HepG2 (cell line): ENCODE results near the gene ARRDC4. TPM values are rescaled to one million over a fixed set of nuclear protein-coding genes. Genes with fewer than 3 reads are reported as not detected.

Experiments
- ASH2L ChIP-seq: fragments of 300-600, 200-600 bp; sonication (generic); IDR thresholded peaks from 2 replicates; pipeline ENCODE4 v1.7.0; 2017; ENCODE audit warnings: low read depth, mild to moderate bottlenecking, moderate library complexity, mixed read lengths, low read length; ENCODE audit not compliant: insufficient read length
- EZH2 ChIP-seq: conservative IDR thresholded peaks from 2 replicates; pipeline ENCODE4 v1.6.1; 2012; ENCODE audit warnings: mild to moderate bottlenecking, low read depth, low read length, moderate library complexity
- FOXA3 ChIP-seq: IDR thresholded peaks from 2 replicates; pipeline ENCODE4 v1.6.1; 2016; ENCODE audit warnings: missing genetic modification reagents, missing compliant biosample characterization
- ISL2 ChIP-seq: sonication (generic); formaldehyde crosslinking; IDR thresholded peaks from 2 replicates; pipeline ENCODE4 v1.5.0; 2020; ENCODE audit warnings: missing genetic modification reagents
- PHF5A ChIP-seq: IDR thresholded peaks from one replicate; pipeline ENCODE4 v1.6.1; 2018; ENCODE audit warnings: low read depth, missing genetic modification reagents; ENCODE audit not compliant: unreplicated experiment
- PRPF4 ChIP-seq: fragments of 200-400 bp; formaldehyde crosslinking; IDR thresholded peaks from 2 replicates; pipeline ENCODE4 v1.6.1; 2016; ENCODE audit warnings: low read length, low read depth; ENCODE audit not compliant: poor library complexity, severe bottlenecking
- SOX13 ChIP-seq, 3 experiments: fragments of 450-650 bp in 1 of 3; sonication (generic) in 1 of 3; formaldehyde crosslinking in 1 of 3; IDR thresholded peaks in 2 of 3; conservative IDR thresholded peaks in 1 of 3; 2 replicates each; pipeline versions ENCODE4 v1.5.0 to v1.6.1; 2016 to 2020; ENCODE audit warnings: antibody characterized with exemption in 1 of 3, mild to moderate bottlenecking in 1 of 3, missing compliant biosample characterization in 1 of 3, missing genetic modification reagents in 1 of 3, moderate library complexity in 1 of 3
- ZBTB3 ChIP-seq: sonication (generic); formaldehyde crosslinking; IDR thresholded peaks from 2 replicates; pipeline ENCODE4 v1.4.0; 2020; ENCODE audit warnings: low read depth, mild to moderate bottlenecking, moderate library complexity, missing genetic modification reagents, borderline replicate concordance
- ZFP1 ChIP-seq: IDR thresholded peaks from 2 replicates; pipeline ENCODE4 v1.6.1; 2016
- ZFP36L2 ChIP-seq: sonication (generic); formaldehyde crosslinking; IDR thresholded peaks from 2 replicates; pipeline ENCODE4 v1.4.0; 2020; ENCODE audit warnings: missing genetic modification reagents
- ZNF20 ChIP-seq: sonication (generic); formaldehyde crosslinking; IDR thresholded peaks from 2 replicates; pipeline ENCODE4 v1.4.0; 2020; ENCODE audit warnings: mild to moderate bottlenecking, moderate library complexity, missing genetic modification reagents
- ZNF629 ChIP-seq: sonication (generic); formaldehyde crosslinking; conservative IDR thresholded peaks from 2 replicates; pipeline ENCODE4 v1.5.0; 2020; ENCODE audit warnings: missing genetic modification reagents
- ZSCAN5A ChIP-seq: sonication (generic); formaldehyde crosslinking; IDR thresholded peaks from 2 replicates; pipeline ENCODE4 v1.8.0; 2022; ENCODE audit warnings: mild to moderate bottlenecking, missing genetic modification reagents, borderline replicate concordance
- polyA plus RNA-seq, 8 experiments: library from polyadenylated mRNA; depleted of rRNA in 3 of 8; stranded (reverse) in 7 of 8; unstranded in 1 of 8; fragments of >200 nt; fragmentation: Illumina TruSeq in 4 of 8; extraction: Trizol in 4 of 8; gene quantifications; 2 replicates each; pipeline versions ENCODE4 v1.2.1 to v1.2.3, GENCODE V29; 2011 to 2016; ENCODE audit warnings: low read depth in 4 of 8, missing spikeins in 1 of 8, mixed read lengths in 1 of 8; ENCODE audit not compliant: insufficient read depth in 1 of 8
- total RNA-seq, 5 experiments: library from RNA; depleted of rRNA; stranded (reverse); fragments of >200 nt; fragmentation: Illumina TruSeq; extraction: Trizol; gene quantifications; 2 replicates each; pipeline ENCODE4 v1.2.3, GENCODE V29; 2016; ENCODE audit warnings: low read depth in 1 of 5

ARRDC4 gene
- total and polyA plus RNA-seq, 2 of the 13 experiments (the other 11 are each of a cell fraction or from before 2014, with no cell fraction given), result 1.5 to 2.5 TPM

- no peak for TF ChIP-seq ASH2L
- TF ChIP-seq ISL2, result no peak
- TF ChIP-seq SOX13 (IDR thresholded peaks at IDR 0.05), result no peak
- no peak for TF ChIP-seq SOX13 (CRISPR knock-in tag; conservative IDR thresholded peaks at IDR 0.05 in 1 of 2, IDR thresholded peaks at IDR 0.05 in 1 of 2)
- no peak for TF ChIP-seq PRPF4
- no peak for TF ChIP-seq ZNF20 (CRISPR knock-in tag)
- TF ChIP-seq ZSCAN5A (CRISPR knock-in tag), result no peak
- no peak for TF ChIP-seq ZNF629 (CRISPR knock-in tag)
- TF ChIP-seq PHF5A (CRISPR knock-in tag), result no peak
- no peak for TF ChIP-seq ZBTB3 (CRISPR knock-in tag)
- no peak for TF ChIP-seq EZH2
- no peak for TF ChIP-seq FOXA3 (CRISPR knock-in tag)
- no peak for TF ChIP-seq ZFP1 (CRISPR knock-in tag)
- TF ChIP-seq ZFP36L2, result no peak
- TF ChIP-seq, all 625 proteins: peak for 0
Measured at GRCh38 chr15:97991972-97992541, 31.6 kb downstream of the ARRDC4 start (continued).
